GM19468 (cell line): ENCODE data around the gene MRM3.
"Not testable (repeated sequence)": the region's sequence is repeated elsewhere in the genome, so short reads cannot be mapped to it uniquely, and the experiment has no call there.

Experiments used
- ATAC-seq: cut with Tn5 transposase; IDR thresholded peaks from one replicate; pipeline ENCODE4 v1.9.1; 2021; ENCODE audit warnings: mild to moderate bottlenecking, moderate library complexity, moderate number of reproducible peaks; ENCODE audit not compliant: unreplicated experiment; ENCODE audit errors: extremely low read depth

Gene MRM3

DNA sequence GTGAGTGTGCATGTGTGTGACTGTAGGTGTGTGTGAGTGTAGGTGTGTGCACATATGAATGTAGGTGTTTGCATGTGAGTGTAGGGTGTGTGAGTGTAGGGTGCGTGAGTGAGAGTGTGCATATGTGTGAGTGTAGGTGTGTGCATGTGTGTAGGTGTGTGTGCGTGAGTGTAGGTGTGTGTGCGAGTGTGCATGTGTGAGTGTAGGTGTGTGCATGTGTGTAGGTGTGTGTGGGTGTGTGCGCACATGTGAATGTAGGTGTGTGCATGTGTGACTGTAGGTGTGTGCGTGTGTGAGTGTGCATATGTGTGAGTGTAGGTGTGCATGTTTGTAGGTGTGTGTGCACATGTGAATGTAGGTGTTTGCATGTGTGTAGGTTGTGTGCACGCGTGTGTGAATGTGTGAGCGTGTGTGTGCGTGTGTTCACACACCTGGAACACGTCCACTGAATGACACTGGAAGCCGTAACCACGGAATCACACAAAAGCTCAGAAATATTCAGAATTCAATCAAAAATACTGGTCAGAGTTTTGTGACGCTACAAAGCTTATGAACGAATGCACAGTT lies 30.6 kb downstream of the MRM3 start:
- no peak for ATAC-seq

- no peak for ATAC-seq
Measured at GRCh38 chr17:814371-814770, 32.2 kb downstream of the MRM3 start.

- ATAC-seq = no peak
Measured at GRCh38 chr17:819251-819650, 37.1 kb downstream of the MRM3 start.

GRCh38 chr17:823501-823902 lies 41.3 kb downstream of the MRM3 start:
- ATAC-seq = no peak

GRCh38 chr17:824378-824777 lies 42.2 kb downstream of the MRM3 start:
- ATAC-seq = no peak

DNA sequence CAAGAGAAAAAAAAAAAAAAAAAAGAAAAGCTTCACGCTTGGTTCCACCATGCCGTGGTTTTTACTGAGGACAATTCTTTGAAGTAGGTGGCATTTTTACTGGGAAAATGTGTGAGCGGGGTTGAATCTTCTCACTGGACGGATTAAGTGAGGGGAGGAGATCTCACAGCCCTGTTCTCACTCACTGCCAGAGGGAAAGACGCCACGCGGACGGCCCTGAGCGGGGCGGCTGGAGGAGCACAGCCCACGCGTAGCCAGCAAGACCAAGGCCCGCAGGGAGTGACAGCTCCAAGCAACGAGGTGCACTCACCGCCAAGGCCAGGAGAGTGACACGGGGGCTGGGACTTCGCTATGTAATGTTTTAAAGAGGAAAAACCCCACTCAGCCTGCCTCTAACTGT lies 43.1 kb downstream of the MRM3 start:
- no peak for ATAC-seq

DNA sequence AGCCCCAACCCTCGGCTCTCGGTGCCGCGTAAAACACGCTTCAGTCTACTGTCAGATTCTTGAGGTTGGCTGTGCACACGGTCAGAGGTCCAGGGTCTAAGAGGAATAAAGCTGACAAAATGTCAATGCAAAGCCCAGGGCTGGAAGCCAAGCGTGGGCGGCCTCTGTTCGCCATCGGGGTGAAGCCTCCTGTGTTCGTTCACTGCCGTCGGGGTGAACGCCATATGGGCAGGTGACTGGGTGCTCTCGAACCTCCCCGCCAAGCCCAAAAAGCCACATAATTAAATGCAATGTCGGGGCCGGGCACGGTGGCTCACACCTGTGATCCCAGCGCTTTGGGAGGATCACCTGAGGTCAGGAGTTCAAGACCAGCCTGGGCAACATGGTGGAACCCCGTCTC lies 44.6 kb downstream of the MRM3 start:
- no peak for ATAC-seq

DNA sequence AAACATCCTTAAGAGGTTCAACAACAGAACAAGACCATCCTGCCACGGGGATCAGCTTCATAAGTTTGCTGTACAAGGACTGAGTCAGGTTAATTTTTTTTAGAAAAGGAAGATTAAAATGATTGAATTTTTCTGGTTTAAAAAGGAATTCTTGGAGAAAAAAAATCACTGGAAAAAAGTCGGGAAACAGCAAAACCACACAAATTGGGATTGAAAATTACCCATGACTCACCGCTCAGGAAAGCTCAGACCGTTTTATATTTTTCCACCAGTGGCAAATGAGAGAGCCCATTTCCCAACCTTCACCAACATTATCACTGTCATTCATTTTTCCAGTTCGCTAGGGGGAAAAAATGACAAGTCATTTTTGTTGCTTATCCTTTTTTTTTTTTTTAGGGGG lies 46.6 kb downstream of the MRM3 start:
- ATAC-seq = no peak

- ATAC-seq = not testable (repeated sequence)
Measured at GRCh38 chr17:829614-830013, 47.5 kb downstream of the MRM3 start.

DNA sequence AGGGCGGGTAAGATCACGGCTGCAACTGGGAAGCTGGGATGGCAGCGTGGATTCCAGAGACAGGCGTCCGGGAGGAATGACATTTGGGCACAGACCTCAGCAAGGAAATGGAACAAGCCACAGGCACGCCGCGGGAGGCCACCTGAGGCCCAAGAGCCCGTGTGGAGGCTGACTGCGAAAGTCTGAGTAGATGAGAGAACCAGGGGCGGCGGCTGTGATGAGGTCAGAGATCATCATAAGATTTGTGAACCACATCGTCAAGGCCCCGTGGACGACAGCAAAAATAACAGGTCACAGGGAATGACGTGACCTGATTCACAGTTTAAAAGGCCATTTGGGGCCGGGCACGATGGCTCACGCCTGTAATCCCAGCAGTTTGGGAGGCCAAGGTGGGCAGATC lies 48.2 kb downstream of the MRM3 start:
- ATAC-seq = no peak

DNA sequence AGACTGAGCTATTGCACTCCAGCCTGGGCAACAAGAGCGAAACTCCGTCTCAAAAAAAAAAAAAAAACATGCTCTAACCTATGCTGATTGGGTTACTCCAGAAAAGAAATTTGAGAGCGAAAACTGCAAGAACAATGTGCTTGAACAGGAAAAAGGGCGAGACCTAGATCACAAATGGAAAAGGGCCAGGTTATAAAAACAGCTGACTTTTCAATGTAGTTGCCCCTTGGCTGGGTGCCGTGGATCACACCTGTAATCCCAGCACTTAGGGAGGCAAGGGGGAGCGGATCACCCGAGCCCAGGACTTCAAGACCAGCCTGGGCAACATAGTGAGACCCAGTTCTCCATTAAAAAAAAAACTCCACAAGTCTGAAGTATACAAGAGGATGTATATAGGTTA lies 48.8 kb downstream of the MRM3 start:
- ATAC-seq = no peak

- ATAC-seq = no peak
Measured at GRCh38 chr17:834136-834535, 52.0 kb downstream of the MRM3 start.

DNA sequence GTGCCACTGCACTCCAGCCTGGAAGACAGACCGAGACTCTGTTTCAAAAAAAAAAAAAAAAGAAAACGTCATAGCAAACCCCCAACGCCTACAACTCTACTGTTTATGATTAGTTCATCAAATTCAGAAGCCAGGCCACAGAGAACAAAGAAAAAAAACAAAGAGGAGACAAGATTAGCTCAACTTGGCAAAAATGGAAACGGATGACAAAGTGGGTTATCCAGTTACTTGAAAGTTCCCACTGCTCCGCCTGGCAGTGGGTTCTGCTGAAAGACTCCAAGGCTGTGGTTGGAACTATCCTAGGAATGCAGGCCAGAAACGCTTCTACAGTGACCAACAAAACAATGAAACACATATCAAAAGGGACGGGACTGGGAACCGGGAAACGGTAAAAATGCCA lies 53.1 kb downstream of the MRM3 start:
- no peak for ATAC-seq

- not testable (repeated sequence) for ATAC-seq
Measured at GRCh38 chr17:835721-836120, 53.6 kb downstream of the MRM3 start.

GRCh38 chr17:836151-836550 lies 54.0 kb downstream of the MRM3 start:
- ATAC-seq = no peak

GRCh38 chr17:838486-838885 lies 56.3 kb downstream of the MRM3 start:
- ATAC-seq = no peak

DNA sequence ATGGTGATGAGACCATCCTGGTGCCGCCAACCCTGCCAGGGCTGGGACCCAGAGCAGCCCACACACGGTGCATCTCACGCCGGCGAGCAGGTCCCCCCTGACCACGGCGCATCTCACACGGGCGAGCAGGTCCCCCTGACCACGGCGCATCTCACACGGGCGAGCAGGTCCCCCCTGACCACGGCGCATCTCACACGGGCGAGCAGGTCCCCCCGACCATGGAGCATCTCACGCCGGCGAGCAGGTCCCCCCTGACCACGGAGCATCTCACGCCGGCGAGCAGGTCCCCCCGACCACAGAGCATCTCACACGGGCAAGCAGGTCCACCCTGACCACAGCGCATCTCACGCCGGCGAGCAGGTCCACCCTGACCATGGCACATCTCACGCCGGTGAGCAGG lies 59.2 kb downstream of the MRM3 start:
- no peak for ATAC-seq
